8988T (cell line): Measurements from ENCODE around the gene SREK1IP1.

Source experiments
- DNase-seq: peaks from one replicate; pipeline ENCODE4 v3.0.0; 2011

Gene SREK1IP1

DNA sequence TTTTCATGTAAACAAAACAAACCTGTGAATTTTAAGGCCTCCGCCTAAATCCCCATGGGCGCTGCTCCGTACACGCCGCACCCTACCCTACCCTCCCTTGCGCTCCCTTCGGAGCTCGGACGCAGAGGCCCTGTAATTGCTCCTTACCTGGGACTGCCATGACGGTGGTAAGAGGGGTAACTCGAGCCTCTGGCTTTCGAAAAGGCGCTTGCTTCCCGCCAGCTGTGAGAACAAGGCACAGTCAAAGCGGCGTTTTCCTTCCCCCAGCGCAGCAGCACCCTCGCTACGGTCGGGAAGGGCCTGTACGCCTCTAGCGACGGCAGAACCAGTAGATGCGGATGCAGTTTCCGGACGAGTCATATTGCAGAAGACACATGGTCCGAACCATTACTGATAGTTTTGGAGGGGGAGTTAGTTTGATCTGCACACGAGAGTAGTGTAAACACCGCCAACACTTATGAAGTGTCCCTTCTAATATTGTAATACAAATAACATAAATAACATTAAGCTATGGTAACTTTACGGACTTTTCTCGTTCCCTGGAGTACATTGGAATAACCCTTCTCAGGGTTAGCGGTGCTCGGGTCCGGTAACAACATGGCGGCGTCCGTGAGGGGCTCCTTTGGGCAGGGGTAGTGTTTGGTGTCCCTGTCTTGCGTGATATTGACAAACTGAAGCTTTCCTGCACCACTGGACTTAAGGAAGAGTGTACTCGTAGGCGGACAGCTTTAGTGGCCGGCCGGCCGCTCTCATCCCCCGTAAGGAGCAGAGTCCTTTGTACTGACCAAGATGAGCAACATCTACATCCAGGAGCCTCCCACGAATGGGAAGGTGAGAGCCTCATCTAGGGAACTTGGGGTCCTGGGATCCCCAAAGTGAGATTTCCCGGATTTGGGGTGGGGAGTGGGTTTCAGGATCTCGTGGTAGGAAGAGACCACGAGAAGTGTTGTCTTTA, at the start of gene SREK1IP1, which contains the start of gene CWC27:
Gene SREK1IP1 (minus strand): TSS at position 334 of the 955 bp plus-strand sequence. CDS start 174 bp downstream, at position 160.
Gene CWC27 (plus strand): TSS at position 573 of the 955 bp plus-strand sequence. CDS start 217 bp downstream, at position 790.
- peak; percentile 35 for DNase-seq

DNA sequence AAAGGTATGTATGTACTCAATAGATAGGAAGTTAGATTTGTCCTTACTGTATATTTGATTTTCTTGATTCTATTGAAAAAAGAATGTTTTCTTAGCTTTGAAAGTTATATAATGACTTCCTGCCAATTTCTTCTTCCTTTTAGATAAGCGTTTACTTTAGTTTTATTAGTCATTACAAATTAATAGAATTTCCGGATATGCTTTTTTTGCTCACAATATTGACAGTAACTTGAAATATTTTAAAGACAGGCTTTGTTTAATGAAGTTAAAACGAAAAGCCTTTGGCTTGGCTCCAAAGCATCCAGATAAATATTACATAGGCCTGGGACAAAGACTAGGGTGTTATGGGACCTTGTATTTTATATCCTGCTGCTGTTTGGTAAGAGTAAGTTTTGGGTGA, 49.8 kb upstream of the SREK1IP1 start:
- DNase-seq: no peak

DNA sequence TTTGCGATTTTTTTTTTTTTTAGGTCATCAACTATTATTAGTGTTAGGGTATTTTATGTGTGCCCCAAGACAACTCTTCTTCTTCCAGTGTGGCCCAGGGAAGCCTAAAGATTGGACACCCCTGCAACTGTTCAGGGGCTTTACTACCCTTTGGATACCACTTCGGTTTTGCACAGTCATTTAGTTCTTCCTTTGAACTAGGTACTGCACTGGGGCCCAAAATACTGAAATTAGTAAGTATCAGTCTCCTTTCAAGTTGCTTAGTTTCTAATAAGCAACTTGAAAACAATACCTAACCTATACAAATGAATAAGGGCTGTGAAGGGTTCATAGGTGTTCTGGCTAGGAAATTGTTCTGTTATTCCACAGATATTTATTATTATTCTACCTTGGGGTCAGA, 45.6 kb upstream of the SREK1IP1 start:
- no peak for DNase-seq

DNA sequence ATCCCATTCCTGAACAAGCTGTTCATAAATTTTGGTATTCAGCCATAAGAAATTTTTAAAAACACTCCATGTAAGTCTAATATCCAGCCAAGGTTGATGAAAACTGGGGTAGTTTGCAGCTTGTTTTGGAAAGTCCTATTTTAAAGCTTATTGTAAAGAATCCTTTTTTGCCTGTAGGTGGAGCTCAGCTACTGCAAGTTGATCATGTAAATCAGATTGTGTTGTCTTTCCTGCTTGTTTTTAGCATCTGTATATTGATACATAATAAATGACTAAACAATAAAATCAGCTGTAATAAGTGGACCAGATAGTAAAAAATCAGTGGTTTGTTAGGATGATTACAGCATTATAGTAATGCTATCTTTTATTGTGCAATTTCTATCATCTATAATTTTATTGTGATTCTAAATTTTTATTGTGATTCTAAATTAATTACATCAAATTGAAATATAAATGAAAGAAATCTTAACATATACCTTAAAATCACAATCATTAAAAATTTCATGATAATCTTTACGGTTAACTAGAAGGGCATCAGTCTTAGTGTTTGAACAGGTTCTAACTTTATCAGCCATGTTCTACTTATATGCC, 42.7 kb upstream of the SREK1IP1 start:
- DNase-seq: no peak

DNA sequence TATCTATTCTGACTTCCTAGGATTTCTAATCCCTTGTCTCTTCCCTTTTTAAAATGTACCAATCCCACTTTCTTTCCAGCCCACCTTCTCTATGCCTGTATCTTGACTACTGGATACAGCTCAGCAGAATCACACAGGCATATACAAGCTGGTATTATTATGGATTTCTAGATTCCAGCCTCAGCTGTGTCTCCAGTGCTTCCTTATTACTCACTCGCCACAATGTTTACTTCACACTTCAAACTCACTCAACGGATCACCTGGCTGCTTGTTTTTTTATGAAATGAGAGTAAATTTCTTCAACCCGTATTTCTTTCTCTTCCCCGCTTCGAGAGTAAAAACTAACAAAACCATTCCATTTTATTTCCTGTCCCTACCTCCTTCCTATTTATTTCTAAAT, 39.0 kb upstream of the SREK1IP1 start:
- no peak for DNase-seq

DNA sequence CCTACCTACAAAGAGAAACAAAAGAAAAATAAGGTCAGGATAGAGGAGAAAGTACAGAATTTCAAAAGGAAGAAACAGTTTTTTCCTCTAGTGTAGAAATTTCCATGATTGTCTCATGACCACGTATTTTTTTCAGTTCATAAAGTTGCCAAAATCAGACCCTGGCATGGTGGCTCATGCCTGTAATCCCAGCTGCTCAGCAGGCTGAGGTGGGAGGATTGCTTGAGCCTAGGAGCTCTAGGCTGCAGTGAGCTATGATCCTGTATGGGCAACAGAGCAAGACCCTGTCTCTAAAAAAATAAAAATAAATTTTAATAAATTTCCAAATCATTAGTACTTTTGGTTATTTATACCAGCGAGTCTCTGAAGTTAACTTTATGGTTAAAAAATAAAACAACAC, 38.0 kb upstream of the SREK1IP1 start:
- DNase-seq: no peak

DNA sequence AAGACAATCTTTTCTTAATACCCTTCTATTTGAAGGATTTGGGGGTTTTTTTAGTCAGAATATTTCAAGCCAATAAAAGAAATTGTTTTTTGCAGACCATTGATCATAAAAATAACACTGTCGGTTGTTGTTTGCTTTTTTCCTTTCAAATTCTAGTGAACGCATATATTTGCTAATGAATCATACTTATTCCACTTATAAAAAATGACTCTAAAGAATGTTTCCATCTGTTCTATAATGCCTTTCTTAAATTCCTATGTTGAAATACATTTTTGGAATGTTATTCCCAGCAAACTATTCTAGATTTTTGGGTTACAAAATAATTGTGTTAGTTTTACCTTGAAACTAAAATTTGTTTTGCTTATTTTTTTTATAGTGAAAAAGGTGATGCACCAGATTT, 32.4 kb upstream of the SREK1IP1 start:
- no peak for DNase-seq

DNA sequence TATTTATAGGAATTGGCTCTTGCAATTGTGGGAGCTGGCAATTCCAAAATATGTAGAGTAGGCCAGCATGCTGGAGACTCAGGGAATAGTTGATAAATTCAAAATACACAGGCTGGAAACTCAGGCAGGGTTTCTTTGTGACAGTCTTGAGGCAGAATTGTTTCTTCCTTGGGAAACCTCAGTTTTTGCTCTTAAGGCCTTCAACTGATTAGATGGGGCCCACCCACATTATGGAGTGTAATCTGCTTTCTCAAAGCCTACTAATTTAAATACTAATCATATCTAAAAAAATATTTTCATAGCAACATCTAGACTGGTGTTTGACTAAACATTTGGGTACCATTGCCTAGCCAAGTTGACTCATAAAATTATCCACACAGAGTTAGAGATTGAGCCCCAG, 27.8 kb upstream of the SREK1IP1 start:
- DNase-seq: no peak

DNA sequence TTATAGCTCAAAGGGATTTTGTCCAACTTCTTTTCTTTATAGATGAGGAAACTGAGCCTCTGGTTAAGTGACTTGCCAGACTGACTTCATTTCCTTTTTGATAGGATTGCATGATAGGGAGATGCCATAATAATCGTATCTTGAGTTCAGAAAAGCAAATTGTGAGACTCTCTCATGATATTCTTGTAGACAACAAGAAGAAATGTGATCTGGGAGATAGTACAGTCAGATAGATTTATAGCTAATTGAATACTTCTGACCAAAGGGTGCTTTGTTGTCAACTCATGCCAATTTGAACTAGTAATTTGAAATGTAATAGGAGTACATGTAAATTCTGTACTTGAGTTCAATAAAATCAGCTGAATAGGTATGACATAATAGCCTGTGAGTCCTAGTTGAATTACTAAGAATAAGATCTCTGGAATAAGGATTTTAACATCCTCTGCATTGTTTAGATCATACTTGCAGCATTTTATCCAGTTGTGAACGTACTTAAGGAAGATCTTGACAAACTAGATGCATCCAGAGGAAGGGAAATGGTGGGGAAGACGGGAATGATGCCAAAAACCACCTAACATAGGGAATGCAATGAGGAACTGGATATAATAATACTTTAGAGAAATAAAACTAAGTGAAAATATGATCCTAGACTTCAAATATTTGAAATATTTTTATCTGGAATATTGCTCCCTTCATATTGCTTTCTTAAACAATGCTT, 25.7 kb upstream of the SREK1IP1 start:
- no peak for DNase-seq

DNA sequence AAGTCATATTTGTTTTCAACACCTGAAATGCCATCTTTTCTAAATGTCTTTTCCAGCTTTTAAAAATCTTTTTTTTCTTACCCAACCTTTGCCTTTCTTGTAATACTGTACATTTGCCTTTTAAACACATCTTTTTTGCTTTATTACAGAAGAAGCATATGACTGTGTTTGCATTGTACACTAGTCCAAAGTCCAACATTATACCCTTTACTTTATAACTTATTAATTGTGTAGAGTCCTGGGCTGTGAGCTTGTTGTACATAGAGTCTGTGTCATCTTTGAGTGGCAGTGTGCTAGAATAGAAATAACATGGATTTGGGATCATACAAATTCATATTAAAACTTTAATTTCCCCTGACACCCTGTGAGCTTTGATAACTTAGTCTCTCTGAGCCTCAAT, 24.0 kb upstream of the SREK1IP1 start:
- DNase-seq: no peak

DNA sequence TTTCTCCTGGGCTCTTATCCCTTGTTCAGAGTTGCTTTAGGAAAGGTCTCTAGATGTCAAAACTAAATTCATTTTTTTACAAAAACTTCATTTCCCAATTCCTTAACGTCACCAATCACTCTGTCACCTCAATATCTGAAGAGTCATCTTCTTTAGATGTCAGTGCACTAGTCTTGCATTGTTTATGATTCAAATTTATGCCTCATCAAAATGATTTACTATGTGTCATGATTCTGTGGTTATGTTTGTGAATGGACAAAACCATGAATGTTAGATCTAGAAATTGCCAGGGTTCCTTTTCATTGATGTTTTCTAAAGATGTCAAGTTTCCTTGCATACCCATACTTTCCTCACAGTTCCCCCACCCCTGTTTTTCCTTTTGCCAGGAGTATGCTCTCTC, 21.7 kb upstream of the SREK1IP1 start:
- no peak for DNase-seq

DNA sequence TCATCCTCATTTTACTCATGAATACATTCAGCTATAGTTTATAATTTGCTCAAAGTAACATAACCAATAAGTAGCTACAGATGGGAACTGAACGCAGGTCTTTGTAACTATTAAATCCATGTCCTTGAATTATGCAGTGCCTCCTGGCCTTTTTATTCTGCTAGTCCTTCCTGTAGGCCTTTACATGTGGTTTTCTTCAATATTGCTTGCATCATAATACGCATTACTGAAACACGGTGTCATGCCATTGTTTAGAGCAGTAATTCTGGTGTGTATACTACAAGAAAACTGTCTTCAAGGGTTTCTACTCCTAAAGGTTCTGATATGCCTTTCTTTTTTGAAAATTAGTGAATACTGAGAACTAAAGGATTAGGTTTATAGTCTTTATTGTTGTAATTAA, 21.0 kb upstream of the SREK1IP1 start:
- DNase-seq: no peak

DNA sequence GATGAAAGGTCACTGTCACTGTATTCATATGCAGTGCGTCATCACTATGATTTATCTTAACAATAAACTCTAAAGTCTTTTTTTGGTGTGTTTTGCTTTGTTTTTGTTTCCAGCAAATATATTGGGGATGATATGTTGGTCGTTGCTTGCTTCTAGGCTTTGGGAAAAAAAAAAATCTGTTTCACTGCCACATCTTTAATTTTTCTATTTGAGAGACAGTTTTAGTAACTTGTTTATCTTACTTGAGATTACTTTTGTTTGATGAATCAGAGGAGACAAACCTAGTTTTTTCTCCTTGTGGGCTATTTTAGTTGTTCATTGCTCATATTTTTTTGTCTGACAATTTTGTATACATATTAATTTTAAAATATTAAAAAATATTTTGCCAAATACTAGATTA, 19.7 kb upstream of the SREK1IP1 start:
- DNase-seq: no peak

DNA sequence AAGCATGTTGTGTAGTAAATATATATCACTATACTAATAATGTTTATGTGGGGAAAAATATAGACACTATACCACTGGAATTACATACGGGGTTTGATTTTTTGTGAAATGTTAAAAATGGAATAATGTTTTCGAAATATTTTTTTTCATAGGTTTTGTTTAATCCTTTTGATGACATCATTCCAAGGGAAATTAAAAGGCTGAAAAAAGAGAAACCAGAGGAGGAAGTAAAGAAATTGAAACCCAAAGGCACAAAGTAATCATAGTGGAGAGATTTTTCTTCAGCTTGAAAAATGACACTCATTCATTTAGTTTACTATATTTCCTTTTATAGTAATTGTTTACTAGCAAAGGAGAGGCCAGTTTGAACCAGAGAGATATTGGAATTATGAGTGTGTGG, 17.9 kb upstream of the SREK1IP1 start:
- no peak for DNase-seq

DNA sequence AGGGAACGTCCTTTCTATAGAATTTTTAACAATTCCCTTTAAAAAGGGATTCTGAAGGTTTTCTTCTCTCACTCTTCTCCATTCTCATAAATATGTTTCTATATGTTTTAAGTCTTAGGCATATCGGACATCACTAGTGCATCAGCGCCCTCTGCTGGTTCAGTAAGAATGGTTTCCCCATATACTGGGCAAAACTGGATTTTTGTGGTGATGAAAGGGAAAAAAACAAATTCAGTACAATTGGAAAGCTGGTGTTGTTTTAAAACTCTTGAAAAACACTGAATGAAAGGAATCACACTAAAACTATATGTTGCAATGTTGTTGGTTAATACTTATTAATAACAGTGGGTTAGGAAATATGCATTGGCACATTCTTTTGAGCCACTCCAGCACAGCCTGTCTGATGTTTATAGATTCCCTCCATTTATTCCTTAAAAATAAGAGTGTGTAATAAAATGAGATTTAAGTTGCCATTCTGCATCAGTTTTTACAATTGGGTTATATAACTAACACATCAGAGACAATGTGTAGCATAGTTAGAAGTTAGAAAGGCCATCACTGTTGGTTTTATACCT, 16.0 kb upstream of the SREK1IP1 start:
- no peak for DNase-seq

DNA sequence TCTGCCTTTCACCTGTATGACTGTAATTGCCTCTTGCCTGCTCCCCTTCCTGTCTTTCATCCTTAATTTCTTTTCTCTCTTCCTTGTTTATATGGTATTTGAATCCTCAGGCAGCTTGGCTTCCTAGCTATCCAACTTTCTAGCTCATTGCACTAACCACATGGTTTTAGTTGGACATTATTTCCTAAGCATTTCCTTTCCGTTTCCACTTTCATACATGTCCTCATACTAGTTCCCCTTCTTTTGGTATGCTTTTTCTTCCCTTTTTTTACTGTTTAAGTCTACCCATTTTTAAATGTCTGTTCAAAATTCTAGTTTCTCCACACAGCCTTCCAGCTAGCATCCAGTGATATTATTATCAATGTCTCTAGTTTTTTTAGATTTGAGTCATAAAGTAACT, 6.8 kb upstream of the SREK1IP1 start:
- DNase-seq: no peak

DNA sequence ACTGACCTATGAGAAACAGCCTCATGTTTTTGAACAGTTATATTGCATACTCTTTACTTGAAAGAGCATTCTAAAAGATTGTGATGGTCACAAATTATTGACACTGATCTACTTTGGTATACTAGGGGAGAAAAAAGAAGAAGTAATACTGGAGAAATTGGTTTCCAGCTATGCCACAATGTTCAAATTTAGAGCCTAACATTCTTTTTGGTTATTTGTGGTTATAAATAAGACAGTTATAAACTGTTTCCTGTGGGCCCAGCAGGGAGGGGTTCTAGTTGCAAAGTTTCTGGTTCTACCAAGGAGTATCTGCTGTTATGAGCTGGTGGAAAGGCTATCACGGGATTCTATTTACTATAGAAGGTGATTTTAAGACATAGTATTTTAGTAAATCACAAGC, 5.0 kb upstream of the SREK1IP1 start:
- DNase-seq: no peak

DNA sequence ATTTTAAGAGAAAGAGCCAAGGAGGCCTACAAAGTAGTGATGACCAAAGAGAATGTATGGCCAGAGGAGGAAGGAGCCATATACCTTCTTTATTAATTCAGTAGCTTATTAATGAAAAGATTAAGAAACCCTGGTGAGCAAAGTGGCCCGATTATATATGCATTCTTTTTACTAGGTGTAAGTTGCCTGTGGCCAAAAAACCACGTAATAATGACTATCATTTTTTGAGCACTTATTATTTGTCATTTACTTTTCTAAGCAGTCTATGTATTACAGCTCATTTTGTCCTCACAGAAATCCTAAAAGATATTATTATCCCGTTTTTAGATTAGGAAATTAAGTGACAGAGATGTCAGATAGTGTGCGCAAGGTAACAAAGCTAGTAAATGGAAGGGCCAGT, 3.2 kb upstream of the SREK1IP1 start:
- no peak for DNase-seq

DNA sequence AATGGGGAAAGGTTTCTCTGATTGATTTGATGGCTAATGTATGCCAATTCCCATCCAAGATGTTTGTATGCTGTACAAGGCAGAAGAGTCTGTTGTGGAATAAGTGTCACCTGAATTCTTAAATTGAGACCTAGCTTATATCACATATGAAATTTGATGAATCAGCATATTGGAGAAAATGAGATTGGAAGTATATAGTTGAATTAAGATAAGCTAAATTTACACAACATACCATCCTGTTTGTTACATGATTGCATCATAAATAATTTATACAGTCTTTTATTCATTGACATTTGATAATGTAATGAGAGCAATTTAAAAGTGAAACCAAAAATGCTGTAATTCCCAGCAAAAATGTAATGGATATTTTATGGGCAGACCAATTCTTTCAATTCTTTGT, 1.4 kb upstream of the SREK1IP1 start:
- DNase-seq: no peak

DNA sequence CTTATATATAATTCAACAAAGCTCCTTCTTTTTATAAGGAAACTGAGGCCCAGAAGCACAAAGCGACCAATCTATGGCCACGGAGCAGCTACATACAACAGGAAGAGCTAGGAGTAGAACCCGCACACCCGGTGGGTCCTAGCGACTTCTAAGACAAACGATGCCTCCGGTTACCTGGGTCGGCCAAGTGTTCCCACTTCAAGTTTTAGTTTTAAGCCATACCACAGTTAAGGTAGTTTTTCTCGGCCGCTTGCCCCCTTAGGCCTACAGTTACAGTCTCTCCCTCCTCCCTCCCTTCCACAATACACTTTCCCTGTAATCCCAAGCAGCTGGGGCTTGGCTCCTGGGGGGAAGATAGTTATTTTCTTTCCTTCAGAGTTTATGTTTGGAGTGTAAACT, 533 bp downstream of the SREK1IP1 start:
- no peak for DNase-seq

DNA sequence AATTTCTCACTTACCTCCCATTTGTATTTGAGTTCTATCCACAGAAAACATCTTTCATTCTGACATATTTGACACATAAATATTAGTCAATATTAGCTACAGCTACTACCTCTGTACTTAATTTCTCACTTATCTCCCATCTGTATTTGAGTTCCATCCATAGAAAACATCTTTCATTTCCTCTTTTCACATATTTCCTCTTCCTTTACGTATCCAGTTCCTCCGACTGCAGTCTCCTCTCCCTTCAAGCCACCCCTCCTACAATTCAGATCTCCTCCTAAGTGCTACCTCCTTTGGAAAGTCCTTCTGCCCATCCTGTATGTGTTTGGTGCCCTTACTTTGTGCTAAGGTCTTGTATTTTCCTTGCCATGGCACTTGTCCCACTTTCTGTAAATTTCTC, 1.6 kb downstream of the SREK1IP1 start:
- no peak for DNase-seq

DNA sequence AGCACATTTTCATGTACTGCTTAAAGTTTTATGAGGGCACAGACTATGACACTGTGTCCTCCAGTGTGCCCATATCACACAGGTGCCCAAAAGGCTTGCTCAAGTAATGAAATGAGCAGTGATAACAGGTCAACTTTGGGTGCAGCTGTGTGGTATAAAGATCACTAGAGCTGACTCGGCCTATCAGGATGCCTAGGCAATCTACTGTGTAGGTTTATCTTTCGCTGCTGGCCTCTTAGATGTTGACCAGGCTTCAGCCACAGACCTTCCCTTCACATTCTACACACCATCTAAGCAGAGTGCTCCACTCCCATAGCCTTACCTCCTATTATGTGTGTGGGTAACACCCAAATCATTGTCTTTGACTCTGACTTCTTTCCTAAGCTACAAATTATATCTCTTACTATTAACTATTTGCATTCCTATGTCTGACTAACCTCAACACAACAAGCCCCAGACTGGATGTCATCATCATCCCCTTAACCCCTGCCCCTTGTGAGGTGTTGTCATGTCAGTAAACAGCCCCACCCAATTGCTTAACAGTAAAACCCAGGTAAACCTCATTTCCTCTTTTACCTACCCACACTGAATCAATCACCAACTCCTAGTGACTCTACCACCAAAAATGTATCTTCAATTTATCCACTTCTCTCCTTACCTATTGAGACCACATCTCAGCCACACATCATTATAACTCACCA, 2.5 kb downstream of the SREK1IP1 start:
- DNase-seq: no peak
